GM20431 (cell line): Measurements from ENCODE around the gene APOBEC3F.
"Not testable (repeated sequence)": the region's sequence is repeated elsewhere in the genome, so short reads cannot be mapped to it uniquely, and the experiment has no call there.

Experiments
- in situ Hi-C: fragments of 300-500 bp; cut with MseI, MboI; formaldehyde crosslinking; loops from one replicate; pipeline ENCODE4 v1.15.0; 2020; ENCODE audit warnings: low sequenced_read_pairs; ENCODE audit not compliant: unreplicated experiment

Gene APOBEC3F

GRCh38 chr22:39040538-39041296 lies at the start of gene APOBEC3F:
Gene APOBEC3F (plus strand): TSS chr22:39040864. CDS start chr22:39040961, 97 bp downstream.
- in situ Hi-C loops = not testable (repeated sequence)

GRCh38 chr22:38992871-38993371 lies 47.7 kb upstream of the APOBEC3F start:
- in situ Hi-C loops = not testable (repeated sequence)

GRCh38 chr22:38996105-38996504 lies 44.6 kb upstream of the APOBEC3F start:
- in situ Hi-C loops = no loop called here

GRCh38 chr22:38997518-38997917 lies 43.1 kb upstream of the APOBEC3F start:
- in situ Hi-C loops = no loop called here

GRCh38 chr22:39003165-39003638 lies 37.5 kb upstream of the APOBEC3F start:
- in situ Hi-C loops = loop anchor here (10.0 to 25.0 kb wide), 2 partner anchors 138 to 309 kb away; partner anchors contain the start of gene RPL3

- in situ Hi-C loops = loop anchor here (5.0 to 25.0 kb wide), 3 partner anchors 115 to 305 kb away; partner anchors contain the start of gene RPL3
Measured at GRCh38 chr22:39007177-39007576, 33.5 kb upstream of the APOBEC3F start.

GRCh38 chr22:39008271-39008850 lies 32.3 kb upstream of the APOBEC3F start:
- in situ Hi-C loops = loop anchor here (5.0 to 25.0 kb wide), 3 partner anchors 114 to 304 kb away; partner anchors contain the start of gene RPL3

GRCh38 chr22:39010946-39011345 lies 29.7 kb upstream of the APOBEC3F start:
- in situ Hi-C loops = loop anchor here (25.0 kb wide), 1 partner anchor 301 kb away; the partner anchor contains the start of gene RPL3

- in situ Hi-C loops = loop anchor here (25.0 kb wide), 1 partner anchor 299 kb away; the partner anchor contains the start of gene RPL3
Measured at GRCh38 chr22:39012533-39013511, 27.8 kb upstream of the APOBEC3F start.

- in situ Hi-C loops = loop anchor here (25.0 kb wide), 1 partner anchor 299 kb away; the partner anchor contains the start of gene RPL3
Measured at GRCh38 chr22:39013561-39013941, 27.1 kb upstream of the APOBEC3F start.

GRCh38 chr22:39013942-39014722 lies 26.5 kb upstream of the APOBEC3F start, which contains the start of gene APOBEC3C:
Gene APOBEC3C (plus strand): TSS chr22:39014257. CDS start chr22:39014363, 106 bp downstream.
- in situ Hi-C loops = loop anchor here (25.0 kb wide), 1 partner anchor 298 kb away; the partner anchor contains the start of gene RPL3

GRCh38 chr22:39014723-39015121 lies 25.9 kb upstream of the APOBEC3F start:
- in situ Hi-C loops = loop anchor here (25.0 kb wide), 1 partner anchor 298 kb away; the partner anchor contains the start of gene RPL3

- in situ Hi-C loops = loop anchor here (25.0 kb wide), 1 partner anchor 296 kb away; the partner anchor contains the start of gene RPL3
Measured at GRCh38 chr22:39016592-39016991, 24.1 kb upstream of the APOBEC3F start.

- in situ Hi-C loops = loop anchor here (25.0 kb wide), 1 partner anchor 295 kb away; the partner anchor contains the start of gene RPL3
Measured at GRCh38 chr22:39017596-39018365, 22.9 kb upstream of the APOBEC3F start.

GRCh38 chr22:39020021-39020651 lies 20.5 kb upstream of the APOBEC3F start:
- in situ Hi-C loops = loop anchor here (25.0 kb wide), 1 partner anchor 292 kb away; the partner anchor contains the start of gene RPL3

GRCh38 chr22:39021552-39022250 lies 19.0 kb upstream of the APOBEC3F start:
- in situ Hi-C loops = loop anchor here (25.0 kb wide), 1 partner anchor 291 kb away; the partner anchor contains the start of gene RPL3
